H1 (cell line): ENCODE results near the gene NHS. TPM values are rescaled to one million over a fixed set of nuclear protein-coding genes. Genes with fewer than 3 reads are reported as not detected.

ENCODE experiments used
- CTCF ChIA-PET: fragments of 300-600 bp; sonication (Branson Sonifier 250); formaldehyde crosslinking; loops from one replicate; lab custom pipeline; 2021; ENCODE audit not compliant: partially characterized antibody; lab: Charles Lee
- POLR2A ChIA-PET: fragments of 300-600 bp; sonication (Branson Sonifier 250); formaldehyde crosslinking; loops from one replicate; lab custom pipeline; 2021; ENCODE audit warnings: inconsistent platforms; ENCODE audit not compliant: partially characterized antibody; lab: Charles Lee
- DNase-seq, 2 experiments: peaks; one replicate each; pipeline versions ENCODE4 v3.0.0 to v3.0.0-alpha.2; 2010 to 2022; ENCODE audit warnings: low spot score in 2 of 2, low read depth in 1 of 2, mixed read lengths in 1 of 2
- FAIRE-seq: peaks from 2 replicates; lab custom pipeline; 2011; peaks lifted over from hg19 to GRCh38; lab: Jason Lieb, UNC
- H2AFZ ChIP-seq: 2 replicates; pipeline ENCODE4 v1.8.1; 2012; ENCODE audit warnings: low read length, inconsistent platforms
- H2AK5ac ChIP-seq: 2 replicates; pipeline ENCODE4 v1.6.1; 2013; ENCODE audit warnings: low read depth, low read length
- H2BK120ac ChIP-seq: replicated peaks from 2 replicates; pipeline ENCODE3; 2013; ENCODE audit warnings: low read depth, low read length, inconsistent platforms
- H2BK12ac ChIP-seq: 2 replicates; pipeline ENCODE4 v1.6.1; 2013; ENCODE audit warnings: low read depth, low read length
- H2BK15ac ChIP-seq: 2 replicates; pipeline ENCODE4 v1.6.1; 2013; ENCODE audit warnings: low read length
- H2BK20ac ChIP-seq: 2 replicates; pipeline ENCODE4 v1.6.1; 2013; ENCODE audit warnings: low read length
- H2BK5ac ChIP-seq: 2 replicates; pipeline ENCODE4 v1.6.1; 2013; ENCODE audit warnings: low read depth, low read length
- H3K14ac ChIP-seq: 2 replicates; pipeline ENCODE4 v1.6.1; 2013; ENCODE audit warnings: inconsistent platforms; ENCODE audit not compliant: insufficient read length
- H3K18ac ChIP-seq: 2 replicates; pipeline ENCODE4 v1.6.1; 2013; ENCODE audit warnings: low read length; ENCODE audit errors: extremely low read depth
- H3K23ac ChIP-seq: 2 replicates; pipeline ENCODE4 v1.6.1; 2013; ENCODE audit warnings: inconsistent platforms; ENCODE audit not compliant: insufficient read length
- H3K23me2 ChIP-seq: 2 replicates; pipeline ENCODE4 v1.6.1; 2013; ENCODE audit warnings: low read depth, low read length
- H3K27ac ChIP-seq: 2 replicates; pipeline ENCODE4 v1.6.1; 2011; ENCODE audit warnings: low read depth, low read length, inconsistent platforms
- H3K27me3 ChIP-seq, 4 experiments: replicated peaks in 1 of 4; 1 replicate in 1 of 4; 2 replicates in 3 of 4; pipeline versions ENCODE4 v1.6.1 to v1.8.1; 2011 to 2013; ENCODE audit warnings: low read length in 3 of 4, mild to moderate bottlenecking in 3 of 4, inconsistent platforms in 2 of 4, mixed read lengths in 2 of 4, moderate library complexity in 1 of 4; ENCODE audit not compliant: control insufficient read depth in 3 of 4, insufficient read depth in 3 of 4; ENCODE audit errors: extremely low read depth in 1 of 4
- H3K36me3 ChIP-seq, 4 experiments: 2 replicates each; pipeline versions ENCODE4 v1.6.1 to v1.8.1; 2011 to 2013; ENCODE audit warnings: mild to moderate bottlenecking in 4 of 4, low read length in 3 of 4, moderate library complexity in 2 of 4, control low read depth in 1 of 4, inconsistent platforms in 1 of 4; ENCODE audit not compliant: insufficient read depth in 4 of 4, control insufficient read depth in 2 of 4
- H3K4ac ChIP-seq: replicated peaks from 2 replicates; pipeline ENCODE3; 2013; ENCODE audit warnings: low read length, low read depth, mixed read lengths, inconsistent platforms; ENCODE audit not compliant: insufficient read length
- H3K4me1 ChIP-seq, 4 experiments: replicated peaks in 1 of 4; 1 replicate in 1 of 4; 2 replicates in 3 of 4; pipeline versions ENCODE4 v1.6.1 to v1.8.1; 2011 to 2013; ENCODE audit warnings: low read length in 3 of 4, inconsistent platforms in 2 of 4, mixed read lengths in 1 of 4; ENCODE audit not compliant: insufficient read depth in 4 of 4, control insufficient read depth in 3 of 4
- H3K4me2 ChIP-seq, 2 experiments: 2 replicates each; pipeline versions ENCODE4 v1.6.1 to v1.8.1; 2011 to 2013; ENCODE audit warnings: low read depth in 2 of 2, low read length in 2 of 2, control low read depth in 1 of 2, inconsistent platforms in 1 of 2, mild to moderate bottlenecking in 1 of 2; ENCODE audit not compliant: insufficient read depth in 1 of 2
- H3K4me3 ChIP-seq, 4 experiments: fragments of 200-600, 300-600 bp in 1 of 4; sonication (generic), shearing (Covaris generic), sonication (Bioruptor Twin) in 1 of 4; 2 replicates each; pipeline versions ENCODE4 v1.5.1 to v1.8.1; 2011 to 2016; ENCODE audit warnings: low read length in 4 of 4, low read depth in 3 of 4, control low read depth in 2 of 4, inconsistent platforms in 2 of 4, mild to moderate bottlenecking in 2 of 4, mixed read lengths in 1 of 4, moderate library complexity in 1 of 4; ENCODE audit not compliant: insufficient read depth in 2 of 4; ENCODE audit errors: extremely low read depth in 1 of 4
- H3K56ac ChIP-seq: replicated peaks from 2 replicates; pipeline ENCODE3; 2013; ENCODE audit warnings: low read depth, mild to moderate bottlenecking, mixed read lengths, low read length, inconsistent platforms; ENCODE audit not compliant: insufficient read length
- H3K79me1 ChIP-seq: 2 replicates; pipeline ENCODE4 v1.6.1; 2013; ENCODE audit warnings: low read depth, low read length, control low read depth
- H3K79me2 ChIP-seq, 2 experiments: 2 replicates each; pipeline versions ENCODE4 v1.6.1 to v1.8.1; 2012 to 2013; ENCODE audit warnings: low read length in 2 of 2, mild to moderate bottlenecking in 2 of 2, inconsistent platforms in 1 of 2; ENCODE audit not compliant: insufficient read depth in 2 of 2, control insufficient read depth in 1 of 2
- H3K9ac ChIP-seq, 4 experiments: replicated peaks in 1 of 4; 1 replicate in 1 of 4; 2 replicates in 3 of 4; pipeline versions ENCODE4 v1.6.1 to v1.8.1; 2011 to 2013; ENCODE audit warnings: low read depth in 3 of 4, low read length in 3 of 4, control low read depth in 2 of 4, mild to moderate bottlenecking in 2 of 4, moderate library complexity in 2 of 4, inconsistent platforms in 1 of 4; ENCODE audit errors: extremely low read depth in 1 of 4
- H3K9me3 ChIP-seq, 2 experiments: 2 replicates each; pipeline versions ENCODE4 v1.6.1 to v1.8.1; 2012 to 2013; ENCODE audit warnings: mild to moderate bottlenecking in 2 of 2, moderate library complexity in 2 of 2, control low read depth in 1 of 2, inconsistent platforms in 1 of 2, low read depth in 1 of 2, low read length in 1 of 2, mixed read lengths in 1 of 2; ENCODE audit not compliant: insufficient read depth in 2 of 2
- H4K20me1 ChIP-seq, 2 experiments: replicated peaks in 1 of 2; 2 replicates each; pipeline versions ENCODE3 to v1.8.1; 2011 to 2013; ENCODE audit warnings: inconsistent platforms in 2 of 2, low read length in 2 of 2, mild to moderate bottlenecking in 1 of 2; ENCODE audit not compliant: insufficient read depth in 2 of 2, control insufficient read depth in 1 of 2
- H4K5ac ChIP-seq: 2 replicates; pipeline ENCODE4 v1.6.1; 2013; ENCODE audit warnings: low read length, low read depth, mixed read lengths, inconsistent platforms; ENCODE audit not compliant: insufficient read length
- H4K8ac ChIP-seq: 2 replicates; pipeline ENCODE4 v1.8.0; 2013; ENCODE audit warnings: mild to moderate bottlenecking, moderate library complexity, low read length, inconsistent platforms; ENCODE audit not compliant: insufficient read depth; ENCODE audit errors: extremely low read depth
- H4K91ac ChIP-seq: replicated peaks from 2 replicates; pipeline ENCODE3; 2013; ENCODE audit warnings: low read length, mixed read lengths, inconsistent platforms; ENCODE audit not compliant: insufficient read length
- WGBS, 2 experiments: shearing (Covaris generic) in 1 of 2; methylation state at CpG; one replicate each; pipeline versions ENCODE4 v1.1.6 to v1.1.7; 2013 to 2015; ENCODE audit warnings: low lambda C conversion rate in 2 of 2, mixed read lengths in 2 of 2, inconsistent platforms in 1 of 2, low coverage in 1 of 2, missing lambda C conversion rate in 1 of 2; ENCODE audit not compliant: insufficient replicate concordance in 2 of 2, insufficient coverage in 1 of 2, insufficient read length in 1 of 2; ENCODE audit errors: extremely low coverage in 1 of 2, missing lambda C conversion rate in 1 of 2; 5-methylcytosine and 5-hydroxymethylcytosine counted together
- polyA plus RNA-seq, 7 experiments: library from polyadenylated mRNA; depleted of rRNA in 3 of 7; stranded (reverse) in 5 of 7; unstranded in 2 of 7; fragments of >200 nt in 5 of 7; fragments of 200-250 nt in 2 of 7; gene quantifications; 1 replicate in 5 of 7; 2 replicates in 1 of 7; 4 replicates in 1 of 7; pipeline versions ENCODE4 v1.2.1 to v1.2.3, GENCODE V29; 2011 to 2013; ENCODE audit warnings: missing spikeins in 2 of 7, mixed read lengths in 2 of 7
- total RNA-seq: library from RNA; stranded (reverse); fragmentation: NEBNext Ultra II Directional; extraction: Animal tissue kit (Norgen Biotek cat#: 25700); gene quantifications from 2 replicates; pipeline ENCODE4 v1.2.1, GENCODE V29; 2021

The NHS gene
- total and polyA plus RNA-seq, 2 of the 8 experiments (the other 6 are each of a cell fraction or from before 2014, with no cell fraction given) = 2.2 to 6.7 TPM

DNA sequence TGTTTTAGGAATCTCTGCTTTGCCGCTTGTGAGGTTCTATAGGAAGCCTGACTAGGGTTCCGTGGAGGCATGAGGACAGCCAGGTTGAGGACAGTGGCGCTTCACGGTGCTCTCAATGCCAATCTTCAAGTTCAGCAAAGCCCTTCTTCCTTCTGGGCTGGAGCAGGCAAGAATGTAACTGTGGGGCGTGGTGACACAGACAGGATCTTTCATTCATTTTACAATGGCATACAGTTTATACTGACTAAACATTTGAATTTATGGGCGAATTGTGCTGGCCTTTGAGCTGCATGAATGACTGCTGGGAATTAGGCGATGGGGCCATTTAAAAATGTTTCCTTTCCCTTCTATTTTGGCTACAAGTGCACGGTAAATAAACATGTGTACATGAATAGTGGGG, 2.9 kb upstream of the NHS start:
- Histone ChIP-seq H4K91ac (no peak overlapping the region), H2AK5ac (no peak overlapping the region), H2BK5ac (no peak overlapping the region), H3K18ac (no peak overlapping the region), H3K9ac (no peak overlapping the region), H3K4me2 (no peak overlapping the region), H3K23me2 (peaks cover 12% of the 10 kb centered on the region; the same call in 1 of the 2 replicates), H3K56ac (no peak overlapping the region), H4K5ac (no peak overlapping the region), H4K20me1 (no peaks in the 10 kb centered on the region), H3K79me1 (no peaks in the 10 kb centered on the region), H3K36me3 (no peaks in the 10 kb centered on the region), H3K14ac (no peak overlapping the region), H3K27ac (no peak overlapping the region), H4K8ac (no peak overlapping the region), H2BK20ac (no peak overlapping the region), H3K27me3 (peaks cover 7 to 12% (median 10%) of the 10 kb centered on the region in 4 experiments; a peak in 6 of 7 replicates), H3K4me3 (no peak overlapping the region), H2BK15ac (no peak overlapping the region), H3K4ac (no peak overlapping the region), H2BK120ac (no peak overlapping the region), H3K79me2 (no peaks in the 10 kb centered on the region), H3K9me3 (no peaks in the 10 kb centered on the region), H3K4me1 (peaks cover 0 to 3% (median 0%) of the 10 kb centered on the region in 4 experiments; a peak in 5 of 7 replicates), H2AFZ (no peak overlapping the region), H2BK12ac (no peak overlapping the region), H3K23ac (no peak overlapping the region)
- CTCF ChIA-PET = interaction anchor here (0.8 kb wide), 1 partner anchor 220 kb away, joined by 3 read pairs; no protein-coding TSS in a partner anchor
- 90% methylated on average over 8 of the region's 8 CpGs; no CpG with 5 or more reads in 1 of the 2 experiments for WGBS, 2 experiments
- DNase-seq (no peak), FAIRE-seq (no peak)
- POLR2A ChIA-PET = no interaction called here
